Measurements from ENCODE around the gene PPP1CC.

DNA sequence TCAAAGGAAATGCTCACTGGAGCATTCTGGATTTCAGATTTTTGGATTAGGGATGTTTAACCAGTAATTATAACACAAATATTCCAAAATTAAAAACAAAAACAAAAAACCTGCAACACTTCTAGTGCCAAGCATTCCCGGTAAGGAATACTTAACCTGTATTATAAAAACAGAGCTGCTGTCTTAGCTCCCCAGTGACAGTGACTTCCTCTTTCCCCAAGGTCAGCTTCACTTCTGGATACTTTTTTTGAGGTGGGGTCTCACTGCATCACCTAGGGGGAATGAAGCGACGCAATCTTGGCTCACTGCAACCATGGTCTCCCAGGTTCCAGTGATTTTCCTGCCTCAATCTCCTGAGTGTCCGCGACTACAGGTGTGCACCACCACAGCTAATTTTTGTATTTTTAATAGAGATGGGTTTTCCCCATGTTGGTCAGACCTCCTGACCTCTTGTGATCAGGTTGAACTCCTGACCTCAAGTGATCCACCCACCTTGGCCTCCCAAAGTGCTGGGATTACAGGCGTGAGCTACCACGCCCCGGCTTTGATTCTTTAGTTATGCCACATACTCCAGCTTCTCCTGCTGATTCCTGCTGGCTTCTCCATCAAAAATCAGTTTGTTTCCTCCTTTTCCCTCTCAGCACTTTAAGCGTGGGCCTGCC, 15.9 kb downstream of the PPP1CC start:
- TF ChIP-seq, protein P1, sequence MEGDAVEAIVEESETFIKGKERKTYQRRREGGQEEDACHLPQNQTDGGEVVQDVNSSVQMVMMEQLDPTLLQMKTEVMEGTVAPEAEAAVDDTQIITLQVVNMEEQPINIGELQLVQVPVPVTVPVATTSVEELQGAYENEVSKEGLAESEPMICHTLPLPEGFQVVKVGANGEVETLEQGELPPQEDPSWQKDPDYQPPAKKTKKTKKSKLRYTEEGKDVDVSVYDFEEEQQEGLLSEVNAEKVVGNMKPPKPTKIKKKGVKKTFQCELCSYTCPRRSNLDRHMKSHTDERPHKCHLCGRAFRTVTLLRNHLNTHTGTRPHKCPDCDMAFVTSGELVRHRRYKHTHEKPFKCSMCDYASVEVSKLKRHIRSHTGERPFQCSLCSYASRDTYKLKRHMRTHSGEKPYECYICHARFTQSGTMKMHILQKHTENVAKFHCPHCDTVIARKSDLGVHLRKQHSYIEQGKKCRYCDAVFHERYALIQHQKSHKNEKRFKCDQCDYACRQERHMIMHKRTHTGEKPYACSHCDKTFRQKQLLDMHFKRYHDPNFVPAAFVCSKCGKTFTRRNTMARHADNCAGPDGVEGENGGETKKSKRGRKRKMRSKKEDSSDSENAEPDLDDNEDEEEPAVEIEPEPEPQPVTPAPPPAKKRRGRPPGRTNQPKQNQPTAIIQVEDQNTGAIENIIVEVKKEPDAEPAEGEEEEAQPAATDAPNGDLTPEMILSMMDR (IDR thresholded peaks at IDR 0.05): no peak
- no peak for TF ChIP-seq POLR2A (IDR thresholded peaks at IDR 0.05)
